ENCODE results near the gene RASSF3.

The RASSF3 gene

GRCh38 chr12:64695550-64695949 lies 85.3 kb downstream of the RASSF3 start:
- DNase-seq, result no peak

- DNase-seq, result no peak
Measured at GRCh38 chr12:64696080-64696741, 85.9 kb downstream of the RASSF3 start.

- peak; percentile 62 for DNase-seq
Measured at GRCh38 chr12:64699504-64700115, 89.3 kb downstream of the RASSF3 start.

GRCh38 chr12:64700532-64700931 lies 90.2 kb downstream of the RASSF3 start:
- no peak for DNase-seq

- no peak for DNase-seq
Measured at GRCh38 chr12:64701283-64701682, 91.0 kb downstream of the RASSF3 start.

GRCh38 chr12:64706306-64706705 lies 96.0 kb downstream of the RASSF3 start:
- DNase-seq, result no peak

- no peak for DNase-seq
Measured at GRCh38 chr12:64706857-64707256, 96.6 kb downstream of the RASSF3 start.

GRCh38 chr12:64707362-64707761 lies 97.1 kb downstream of the RASSF3 start:
- DNase-seq, result no peak

GRCh38 chr12:64707926-64708325 lies 97.6 kb downstream of the RASSF3 start:
- DNase-seq, result no peak

GRCh38 chr12:64709429-64709828 lies 99.1 kb downstream of the RASSF3 start:
- no peak for DNase-seq

- peak; percentile 25 for DNase-seq
Measured at GRCh38 chr12:64713376-64713775, 103.1 kb downstream of the RASSF3 start.

GRCh38 chr12:64714551-64714968 lies 104.3 kb downstream of the RASSF3 start:
- no peak for DNase-seq

GRCh38 chr12:64716371-64716770 lies 106.1 kb downstream of the RASSF3 start:
- no peak for DNase-seq

- no peak for DNase-seq
Measured at GRCh38 chr12:64716839-64717455, 106.7 kb downstream of the RASSF3 start.

GRCh38 chr12:64718649-64719048 lies 108.4 kb downstream of the RASSF3 start:
- DNase-seq, result no peak

GRCh38 chr12:64720884-64721283 lies 110.6 kb downstream of the RASSF3 start:
- DNase-seq, result no peak

- no peak for DNase-seq
Measured at GRCh38 chr12:64722835-64723234, 112.5 kb downstream of the RASSF3 start.

GRCh38 chr12:64723630-64724029 lies 113.3 kb downstream of the RASSF3 start:
- DNase-seq, result no peak

- DNase-seq, result no peak
Measured at GRCh38 chr12:64724201-64724745, 114.0 kb downstream of the RASSF3 start.

- DNase-seq, result no peak
Measured at GRCh38 chr12:64729909-64730587, 119.8 kb downstream of the RASSF3 start.

- no peak for DNase-seq
Measured at GRCh38 chr12:64730588-64730969, 120.3 kb downstream of the RASSF3 start.

GRCh38 chr12:64731683-64732082 lies 121.4 kb downstream of the RASSF3 start:
- DNase-seq, result no peak

- DNase-seq, result no peak
Measured at GRCh38 chr12:64733857-64734256, 123.6 kb downstream of the RASSF3 start.

- DNase-seq, result no peak
Measured at GRCh38 chr12:64735442-64735841, 125.1 kb downstream of the RASSF3 start.
